Astrocyte of the cerebellum (primary cell): Measurements from ENCODE around the gene MRPL4.
A peak's percentile ranks its signal among the peaks of the same experiment; 100 is the strongest.

ENCODE experiments used
- DNase-seq: peaks from one replicate; pipeline ENCODE4 v3.0.0-alpha.2; 2011; ENCODE audit warnings: low read depth
- H3K4me3 ChIP-seq: 2 replicates; pipeline ENCODE4 v1.5.1; 2011; ENCODE audit warnings: mild to moderate bottlenecking, low read depth, low read length, moderate library complexity
- in situ Hi-C: cut with HindIII; loops from 2 replicates; pipeline ENCODE4 v1.10.0; 2017; ENCODE audit warnings: low sequenced_read_pairs
- TF ChIP-seq, protein P1 (sequence below): IDR thresholded peaks from 2 replicates; pipeline ENCODE4 v1.5.1; 2012; ENCODE audit warnings: low read length, low read depth, moderate library complexity, mild to moderate bottlenecking; ENCODE audit errors: missing control alignments

Gene MRPL4

DNA sequence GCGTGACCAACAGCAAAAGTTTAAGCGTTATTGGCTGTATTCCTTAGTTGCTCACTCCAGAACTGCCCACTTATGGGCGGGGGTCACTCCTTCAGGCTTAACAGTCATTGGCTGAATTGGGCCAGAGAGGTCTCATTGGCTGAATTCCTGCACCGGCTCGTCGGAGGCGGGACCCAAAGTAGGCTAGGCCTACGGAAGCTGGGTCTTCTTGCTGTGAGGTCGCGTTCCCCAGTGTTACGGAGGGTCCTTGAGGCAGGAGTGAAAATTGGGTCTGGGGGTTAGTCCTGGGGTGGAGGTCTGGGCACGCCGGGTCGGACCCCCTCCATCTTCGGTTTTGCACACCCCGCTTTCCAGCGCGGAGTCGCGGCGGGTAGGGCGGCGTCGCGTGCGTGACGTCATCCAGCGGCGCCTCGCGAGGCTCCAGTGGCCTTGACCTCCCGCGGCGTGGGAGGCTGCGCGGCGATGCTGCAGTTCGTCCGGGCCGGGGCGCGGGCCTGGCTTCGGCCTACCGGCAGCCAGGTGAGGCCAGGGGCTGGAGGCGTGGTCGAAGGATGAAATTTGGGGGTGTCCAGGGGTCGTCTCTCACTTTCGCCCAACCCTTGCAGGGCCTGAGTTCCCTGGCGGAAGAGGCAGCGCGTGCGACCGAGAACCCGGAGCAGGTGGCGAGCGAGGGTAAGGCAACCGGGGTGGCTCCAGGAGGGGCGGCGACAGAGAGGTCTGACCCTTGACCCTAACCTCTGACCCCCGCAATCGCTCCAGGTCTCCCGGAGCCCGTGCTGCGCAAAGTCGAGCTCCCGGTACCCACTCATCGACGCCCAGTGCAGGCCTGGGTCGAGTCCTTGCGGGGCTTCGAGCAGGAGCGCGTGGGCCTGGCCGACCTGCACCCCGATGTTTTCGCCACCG lies at the start of gene MRPL4:
Gene MRPL4 (plus strand): TSS at position 423 of the 903 bp plus-strand sequence. CDS start 40 bp downstream, at position 463.
- TF ChIP-seq, protein P1, sequence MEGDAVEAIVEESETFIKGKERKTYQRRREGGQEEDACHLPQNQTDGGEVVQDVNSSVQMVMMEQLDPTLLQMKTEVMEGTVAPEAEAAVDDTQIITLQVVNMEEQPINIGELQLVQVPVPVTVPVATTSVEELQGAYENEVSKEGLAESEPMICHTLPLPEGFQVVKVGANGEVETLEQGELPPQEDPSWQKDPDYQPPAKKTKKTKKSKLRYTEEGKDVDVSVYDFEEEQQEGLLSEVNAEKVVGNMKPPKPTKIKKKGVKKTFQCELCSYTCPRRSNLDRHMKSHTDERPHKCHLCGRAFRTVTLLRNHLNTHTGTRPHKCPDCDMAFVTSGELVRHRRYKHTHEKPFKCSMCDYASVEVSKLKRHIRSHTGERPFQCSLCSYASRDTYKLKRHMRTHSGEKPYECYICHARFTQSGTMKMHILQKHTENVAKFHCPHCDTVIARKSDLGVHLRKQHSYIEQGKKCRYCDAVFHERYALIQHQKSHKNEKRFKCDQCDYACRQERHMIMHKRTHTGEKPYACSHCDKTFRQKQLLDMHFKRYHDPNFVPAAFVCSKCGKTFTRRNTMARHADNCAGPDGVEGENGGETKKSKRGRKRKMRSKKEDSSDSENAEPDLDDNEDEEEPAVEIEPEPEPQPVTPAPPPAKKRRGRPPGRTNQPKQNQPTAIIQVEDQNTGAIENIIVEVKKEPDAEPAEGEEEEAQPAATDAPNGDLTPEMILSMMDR, result no peak
- peak; percentile 98 for DNase-seq
- H3K4me3 ChIP-seq, result peak within 1 kb of the TSS; percentile 92
- in situ Hi-C loops, result no loop called here

DNA sequence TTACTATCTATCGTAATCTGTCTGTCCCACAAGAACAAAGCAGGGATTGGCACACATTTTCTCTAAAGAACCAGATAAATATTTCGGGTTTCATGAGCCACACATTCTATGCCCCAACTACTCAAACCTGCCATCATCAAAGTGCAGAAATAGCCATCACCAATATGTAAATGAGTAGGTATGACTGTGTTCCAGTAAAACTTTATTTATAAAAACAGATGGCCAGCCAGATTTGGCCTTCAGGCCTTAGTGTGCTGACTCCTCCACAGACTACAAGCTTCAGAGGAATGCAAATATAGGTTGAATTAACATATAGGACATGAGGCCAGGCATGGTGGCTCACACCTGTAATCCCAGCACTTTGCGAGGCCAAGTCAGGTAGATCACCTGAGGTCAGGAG lies 48.3 kb upstream of the MRPL4 start:
- no peak overlapping the region for H3K4me3 ChIP-seq
- in situ Hi-C loops, result no loop called here
- TF ChIP-seq, protein P1, result no peak
- DNase-seq, result no peak

DNA sequence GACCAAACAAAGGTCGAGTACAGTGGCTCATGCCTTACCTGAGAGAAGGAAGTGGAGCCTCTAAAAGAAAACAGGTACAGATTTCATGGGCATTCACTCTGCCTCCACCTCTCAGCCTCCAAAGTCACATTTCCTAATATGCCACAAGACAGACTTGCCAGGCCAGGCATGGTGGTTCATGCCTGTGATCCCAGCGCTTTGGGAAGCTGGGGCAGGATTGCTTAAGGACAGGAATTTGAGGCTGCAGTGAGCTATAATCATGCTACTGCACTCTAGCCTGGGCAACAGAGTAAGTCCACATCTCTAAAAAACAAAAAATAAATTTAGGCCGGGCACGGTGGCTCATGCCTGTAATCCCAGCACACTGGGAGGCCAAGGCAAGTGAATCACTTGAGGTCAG lies 46.4 kb upstream of the MRPL4 start:
- no peak overlapping the region for H3K4me3 ChIP-seq
- in situ Hi-C loops, result no loop called here
- TF ChIP-seq, protein P1, result no peak
- no peak for DNase-seq

DNA sequence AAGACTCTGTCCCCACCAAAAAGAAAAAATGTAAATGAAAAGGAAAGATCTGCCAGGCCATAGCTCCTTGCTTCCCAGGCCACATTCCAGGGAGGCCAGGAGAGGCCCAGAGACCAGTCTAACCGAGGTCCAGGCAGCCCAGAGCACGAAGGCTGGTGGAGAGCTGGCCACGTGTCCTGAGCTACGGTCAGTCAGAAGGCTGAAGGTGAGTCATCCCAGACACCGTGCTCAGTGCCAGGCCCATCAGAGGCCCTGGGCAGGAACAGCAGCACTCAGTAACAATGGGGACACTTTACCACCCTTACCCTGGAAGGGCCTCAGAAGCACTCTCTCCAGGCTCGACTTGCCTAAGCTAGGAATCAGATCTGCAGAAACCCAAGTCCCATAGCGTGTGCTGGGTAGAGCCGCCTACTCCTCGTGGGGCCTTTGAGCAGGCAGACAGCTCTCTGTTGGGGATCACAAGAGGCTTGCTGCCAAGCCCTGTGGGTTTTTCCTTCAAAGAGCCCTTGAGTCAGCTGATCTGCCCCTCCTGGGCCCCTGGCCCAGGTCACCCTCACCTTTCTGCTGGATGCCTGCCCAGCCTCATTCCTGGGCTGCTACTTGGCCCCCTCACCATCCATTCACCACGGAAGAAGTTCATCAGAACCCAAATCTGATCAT lies 45.7 kb upstream of the MRPL4 start:
- in situ Hi-C loops, result no loop called here
- no peak overlapping the region for H3K4me3 ChIP-seq
- peak; percentile 69 for DNase-seq
- TF ChIP-seq, protein P1, result no peak

DNA sequence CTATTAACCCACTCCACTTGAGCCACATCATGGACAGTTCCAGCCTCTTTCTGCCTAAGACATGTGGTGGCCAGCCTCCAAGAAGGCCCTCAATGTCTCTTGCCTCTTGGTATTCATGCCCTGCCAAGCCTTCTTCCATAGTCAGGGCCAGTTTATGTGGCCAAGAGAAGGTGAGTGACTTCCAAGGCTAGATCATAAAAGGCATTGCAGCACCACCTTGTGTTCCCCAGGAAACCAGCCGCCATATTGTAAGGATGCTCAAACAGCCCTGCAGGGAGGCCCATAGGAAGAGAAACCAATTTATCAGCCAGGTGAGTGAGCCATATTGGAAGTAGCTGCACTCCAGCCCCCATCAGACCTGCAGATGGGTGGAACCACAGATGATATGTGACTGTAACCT lies 45.0 kb upstream of the MRPL4 start:
- TF ChIP-seq, protein P1, result no peak
- DNase-seq, result no peak
- H3K4me3 ChIP-seq, result no peak overlapping the region
- in situ Hi-C loops, result no loop called here

DNA sequence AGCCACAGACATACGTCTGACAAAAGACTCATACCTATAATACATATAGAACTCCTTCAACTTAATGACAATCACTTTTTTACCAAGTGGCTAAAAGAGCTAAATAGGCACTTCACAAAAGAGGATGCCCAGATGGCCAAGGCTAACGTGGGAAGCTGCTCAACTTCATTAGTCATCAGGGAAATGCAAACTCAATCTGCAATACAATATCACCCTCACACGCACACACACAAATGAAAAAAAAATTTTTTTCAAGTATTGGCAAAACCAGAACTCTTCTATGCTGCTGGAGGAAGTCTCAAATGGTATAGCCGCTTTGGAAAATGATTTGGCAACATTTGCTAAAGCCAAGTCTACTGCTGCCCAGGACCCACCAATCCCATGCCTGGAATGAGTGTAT lies 42.7 kb upstream of the MRPL4 start:
- no peak for DNase-seq
- in situ Hi-C loops, result no loop called here
- TF ChIP-seq, protein P1, result no peak
- no peak overlapping the region for H3K4me3 ChIP-seq
